ENCODE measurements around the gene DYDC2. TPM values are rescaled to one million over a fixed set of nuclear protein-coding genes. Genes with fewer than 3 reads are reported as not detected.

Gene DYDC2
- total and polyA plus RNA-seq, 2 of the 4 experiments (the other 2 are of a cell fraction), result not detected

DNA sequence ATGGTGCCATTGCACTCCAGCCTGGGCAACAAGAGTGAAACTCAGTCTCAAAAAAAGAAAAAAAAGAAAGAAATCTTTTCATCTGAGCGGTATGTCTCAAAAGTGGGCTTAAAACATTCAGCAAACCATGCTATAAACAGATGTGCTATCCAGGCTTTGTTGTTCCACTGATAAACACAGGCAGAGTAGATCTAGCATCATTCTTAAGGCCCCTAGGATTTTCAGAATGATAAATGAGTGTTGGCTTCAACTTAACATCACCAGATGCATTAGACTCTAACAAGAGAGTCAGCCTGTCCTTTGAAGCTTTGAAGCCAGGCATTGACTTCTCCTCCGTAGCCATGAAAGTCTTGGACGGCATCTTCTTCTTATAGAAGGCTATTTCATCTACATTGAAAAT is 23.1 kb downstream of the DYDC2 start:
- no peak overlapping the region for H3K9ac ChIP-seq (ENCODE audit: low read depth, low read length)
- H3K79me1 ChIP-seq (ENCODE audit: low read depth in 1 of 2, low read length in 2 of 2), result no peaks in the 10 kb centered on the region
- no peak overlapping the region for H2AK5ac ChIP-seq (ENCODE audit: low read depth, low read length)
- H4K91ac ChIP-seq (ENCODE audit: insufficient read depth, low read depth, low read length), result no peak overlapping the region
- H3K27me3 ChIP-seq (ENCODE audit: control insufficient read depth, insufficient read depth, low read length), result 0 out of 2 replicates have a peak, but pooled peaks cover 2% of the 10 kb centered on the region
- no peak overlapping the region for H3K23ac ChIP-seq (ENCODE audit: low read depth, low read length)
- no peak overlapping the region for H3K27ac ChIP-seq (ENCODE audit: insufficient read depth, low read length)
- no peaks in the 10 kb centered on the region for H4K20me1 ChIP-seq (ENCODE audit: insufficient read depth, low read length)
- no peak overlapping the region for H2BK120ac ChIP-seq (ENCODE audit: low read depth, low read length)
- H4K5ac ChIP-seq (ENCODE audit: low read depth, low read length), result no peak overlapping the region
- no peak overlapping the region for H2BK5ac ChIP-seq (ENCODE audit: low read depth, low read length, poor library complexity, severe bottlenecking)
- DNase-seq, result no peak
- dilution Hi-C loops (cut with HindIII; ENCODE audit: low sequenced_read_pairs, unreplicated experiment), result no loop called here
- H3K9me1 ChIP-seq (ENCODE audit: insufficient read depth, low read length), result no peaks in the 10 kb centered on the region
- ChIA-PET POLR2A (ENCODE audit: unreplicated experiment) (no interaction called here), CTCF (no interaction called here)
- H4K8ac ChIP-seq (ENCODE audit: low read depth in 2 of 2, low read length in 2 of 2), result no peak overlapping the region
- no peak overlapping the region for H3K4me3 ChIP-seq (ENCODE audit: insufficient read depth, low read depth, low read length)
- H2BK20ac ChIP-seq (ENCODE audit: low read depth, low read length), result no peak overlapping the region
- TF ChIP-seq MAFK (IDR thresholded peaks at IDR 0.05; ENCODE audit: low read depth, low read length) (no peak), MXI1 (IDR thresholded peaks at IDR 0.05; ENCODE audit: borderline replicate concordance, low read depth, low read length) (no peak), RCOR1 (IDR thresholded peaks at IDR 0.05; ENCODE audit: insufficient replicate concordance, low read length) (no peak), MAZ (IDR thresholded peaks at IDR 0.05; ENCODE audit: borderline replicate concordance, low read depth, low read length) (no peak), FOS (IDR thresholded peaks at IDR 0.05; ENCODE audit: low read depth, low read length) (no peak), CHD1 (IDR thresholded peaks at IDR 0.05; ENCODE audit: low read depth, low read length) (no peak), SMC3 (IDR thresholded peaks at IDR 0.05; ENCODE audit: low read depth, low read length) (no peak), CTCF (conservative IDR thresholded peaks at IDR 0.05; ENCODE audit: low read depth, low read length) (no peak), NFE2L2 (IDR thresholded peaks at IDR 0.05; ENCODE audit: low read depth, low read length) (no peak), RAD21 (IDR thresholded peaks at IDR 0.05; ENCODE audit: low read length) (no peak), RFX5 (IDR thresholded peaks at IDR 0.05; ENCODE audit: low read depth, low read length) (no peak), POLR2A (IDR thresholded peaks at IDR 0.05; ENCODE audit: low read depth, low read length) (no peak), BHLHE40 (IDR thresholded peaks at IDR 0.05; ENCODE audit: low read depth, low read length) (no peak), CEBPB (IDR thresholded peaks at IDR 0.05; ENCODE audit: low read depth, low read length) (no peak)
- TF ChIP-seq, protein P1, sequence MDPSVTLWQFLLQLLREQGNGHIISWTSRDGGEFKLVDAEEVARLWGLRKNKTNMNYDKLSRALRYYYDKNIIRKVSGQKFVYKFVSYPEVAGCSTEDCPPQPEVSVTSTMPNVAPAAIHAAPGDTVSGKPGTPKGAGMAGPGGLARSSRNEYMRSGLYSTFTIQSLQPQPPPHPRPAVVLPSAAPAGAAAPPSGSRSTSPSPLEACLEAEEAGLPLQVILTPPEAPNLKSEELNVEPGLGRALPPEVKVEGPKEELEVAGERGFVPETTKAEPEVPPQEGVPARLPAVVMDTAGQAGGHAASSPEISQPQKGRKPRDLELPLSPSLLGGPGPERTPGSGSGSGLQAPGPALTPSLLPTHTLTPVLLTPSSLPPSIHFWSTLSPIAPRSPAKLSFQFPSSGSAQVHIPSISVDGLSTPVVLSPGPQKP (IDR thresholded peaks at IDR 0.05; ENCODE audit: borderline replicate concordance, low read depth, low read length), result no peak
- TF ChIP-seq, protein P2, sequence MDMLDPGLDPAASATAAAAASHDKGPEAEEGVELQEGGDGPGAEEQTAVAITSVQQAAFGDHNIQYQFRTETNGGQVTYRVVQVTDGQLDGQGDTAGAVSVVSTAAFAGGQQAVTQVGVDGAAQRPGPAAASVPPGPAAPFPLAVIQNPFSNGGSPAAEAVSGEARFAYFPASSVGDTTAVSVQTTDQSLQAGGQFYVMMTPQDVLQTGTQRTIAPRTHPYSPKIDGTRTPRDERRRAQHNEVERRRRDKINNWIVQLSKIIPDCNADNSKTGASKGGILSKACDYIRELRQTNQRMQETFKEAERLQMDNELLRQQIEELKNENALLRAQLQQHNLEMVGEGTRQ (IDR thresholded peaks at IDR 0.05; ENCODE audit: low read depth, low read length), result no peak
- intact Hi-C loops (cut with micrococcal nuclease), result loop anchor here (5.0 kb wide), 2 partner anchors 543 to 638 kb away; no protein-coding TSS in a partner anchor
- H2AFZ ChIP-seq (replicated peaks; ENCODE audit: low read length, poor library complexity), result no peak overlapping the region
- H3K36me3 ChIP-seq (ENCODE audit: control insufficient read depth, insufficient read depth, low read length), result no peaks in the 10 kb centered on the region
- no peak overlapping the region for H3K4me2 ChIP-seq (ENCODE audit: low read depth, low read length)
- H3K4me1 ChIP-seq (ENCODE audit: control insufficient read depth, insufficient read depth, low read length), result no peaks in the 10 kb centered on the region
- no TSS peak for BruUV-seq (replicated peaks)
- H3K18ac ChIP-seq (ENCODE audit: low read depth, low read length), result no peak overlapping the region
- H3K9me3 ChIP-seq (ENCODE audit: control insufficient read depth, insufficient read depth, low read length), result no peaks in the 10 kb centered on the region
- no peak overlapping the region for H3K56ac ChIP-seq (ENCODE audit: extremely low read depth, insufficient read depth, low read length)
- H2BK15ac ChIP-seq (ENCODE audit: low read depth, low read length), result no peak overlapping the region
- no CpG with 5 or more reads among the region's 3 CpGs for WGBS, 2 experiments (ENCODE audit: extremely low coverage in 2 of 2, insufficient read length in 1 of 2)
- H2AK9ac ChIP-seq (replicated peaks; ENCODE audit: low read depth, low read length, poor library complexity), result no peak overlapping the region
- in situ Hi-C loops (cut with MboI; ENCODE audit: low sequenced_read_pairs), result no loop called here
- no peak for ATAC-seq (ENCODE audit: low read depth)
- no peak overlapping the region for H3K14ac ChIP-seq (replicated peaks; ENCODE audit: low read depth, low read length)
- H3K4ac ChIP-seq (ENCODE audit: low read depth, low read length), result no peak overlapping the region
